ENCODE measurements around the gene FIGN.

The FIGN gene

GRCh38 chr2:163715668-163716067, 20.1 kb downstream of the FIGN start:
- ChIA-PET CTCF (no interaction called here), POLR2A (no interaction called here)
- TF ChIP-seq CTCF (IDR thresholded peaks at IDR 0.05; ENCODE audit: control extremely low read depth, extremely low read depth, low read depth, missing control alignments) = no peak
- no peak for DNase-seq (ENCODE audit: extremely low spot score)

DNA sequence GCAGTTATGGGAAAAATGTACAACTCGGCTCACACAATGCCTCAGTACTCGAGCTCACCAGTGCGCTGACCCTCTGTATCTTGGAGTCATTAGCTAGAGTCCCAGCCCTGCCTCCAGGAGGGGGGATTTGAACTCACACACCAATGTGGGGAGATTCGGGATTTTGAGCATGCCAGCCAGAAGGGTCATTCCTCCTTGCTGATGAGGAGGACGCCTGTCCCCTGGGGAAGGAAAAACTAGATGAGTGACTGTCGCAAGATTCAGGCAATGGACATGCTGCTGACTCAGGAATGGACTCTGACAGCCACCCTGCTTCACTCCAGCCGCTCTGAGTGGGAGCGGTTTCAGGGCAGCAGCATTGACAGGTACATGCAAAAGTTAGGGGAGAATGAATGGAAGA, 20.6 kb downstream of the FIGN start:
- no peak for DNase-seq (ENCODE audit: extremely low spot score)
- CTCF ChIA-PET = interaction anchor here (1.2 to 1.5 kb wide), 2 partner anchors 10 to 14 kb away, joined by 3 to 4 read pairs; no protein-coding TSS in a partner anchor
- POLR2A ChIA-PET = no interaction called here
- no peak for TF ChIP-seq CTCF (IDR thresholded peaks at IDR 0.05; ENCODE audit: control extremely low read depth, extremely low read depth, low read depth, missing control alignments)

- ChIA-PET POLR2A (no interaction called here), CTCF (interaction anchor here (0.8 to 1.7 kb wide), 4 partner anchors 8 to 16 kb away, joined by 3 to 5 read pairs (median 4); no protein-coding TSS in a partner anchor)
- no peak for DNase-seq (ENCODE audit: extremely low spot score)
- no peak for TF ChIP-seq CTCF (IDR thresholded peaks at IDR 0.05; ENCODE audit: control extremely low read depth, extremely low read depth, low read depth, missing control alignments)
Observed at GRCh38 chr2:163713534-163714311, 22.1 kb downstream of the FIGN start.

GRCh38 chr2:163711699-163712098, 24.1 kb downstream of the FIGN start:
- TF ChIP-seq CTCF (IDR thresholded peaks at IDR 0.05; ENCODE audit: control extremely low read depth, extremely low read depth, low read depth, missing control alignments) = no peak
- ChIA-PET CTCF (interaction anchor here (2.4 kb wide), 1 partner anchor 9 kb away, joined by 5 read pairs; no protein-coding TSS in a partner anchor), POLR2A (no interaction called here)
- no peak for DNase-seq (ENCODE audit: extremely low spot score)

GRCh38 chr2:163711258-163711657, 24.6 kb downstream of the FIGN start:
- ChIA-PET POLR2A (no interaction called here), CTCF (interaction anchor here (1.5 to 2.4 kb wide), 2 partner anchors 9 to 42 kb away, joined by 3 to 5 read pairs; no protein-coding TSS in a partner anchor)
- DNase-seq (ENCODE audit: extremely low spot score) = no peak
- TF ChIP-seq CTCF (IDR thresholded peaks at IDR 0.05; ENCODE audit: control extremely low read depth, extremely low read depth, low read depth, missing control alignments) = no peak

DNA sequence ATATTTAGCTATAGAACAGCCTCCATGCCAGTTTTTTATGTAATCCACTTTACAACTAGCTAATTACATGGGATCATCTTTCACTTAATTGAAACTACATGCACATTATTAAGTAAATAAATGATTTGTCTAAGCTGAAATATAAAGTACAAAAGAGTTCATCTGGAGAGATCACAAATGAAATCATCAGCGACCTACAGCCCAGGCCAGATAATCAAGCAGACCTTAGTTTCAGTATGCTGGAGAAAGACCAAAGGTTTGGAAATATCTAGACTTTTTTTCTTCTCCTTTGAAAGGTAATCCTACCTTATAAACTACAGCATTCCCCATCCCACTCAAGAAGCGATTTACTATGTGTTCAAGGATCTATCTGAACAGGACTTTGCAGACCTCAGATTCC, 26.5 kb downstream of the FIGN start:
- CTCF ChIA-PET = interaction anchor here (1.2 to 2.2 kb wide), 3 partner anchors 16 to 24 kb away, joined by 3 to 4 read pairs (median 4); no protein-coding TSS in a partner anchor
- no peak for DNase-seq (ENCODE audit: extremely low spot score)
- TF ChIP-seq CTCF (IDR thresholded peaks at IDR 0.05; ENCODE audit: control extremely low read depth, extremely low read depth, low read depth, missing control alignments) = no peak
- POLR2A ChIA-PET = no interaction called here
